OCI-LY3 (cell line): Measurements from ENCODE around the gene EFHC1.

Experiments
- H2AFZ ChIP-seq: fragments of 200-600, 300-600 bp; shearing (Covaris generic); 2 replicates; pipeline ENCODE4 v1.6.0; 2014; ENCODE audit warnings: antibody characterized with exemption, low read depth, low read length
- H3K27ac ChIP-seq: fragments of 200-600, 300-600 bp; sonication (generic); 2 replicates; pipeline ENCODE4 v1.5.1; 2014; ENCODE audit warnings: mild to moderate bottlenecking, low read length, moderate library complexity, mixed read lengths
- H3K27me3 ChIP-seq: fragments of 200-600, 300-600 bp; sonication (generic); 2 replicates; pipeline ENCODE4 v1.6.1; 2014; ENCODE audit warnings: low read depth, low read length, mixed read lengths
- H3K36me3 ChIP-seq: fragments of 200-600, 300-600 bp; sonication (generic); replicated peaks from 2 replicates; pipeline ENCODE3; 2014; ENCODE audit warnings: low read depth, low read length, mixed read lengths
- H3K4me1 ChIP-seq: fragments of 300-600, 200-600 bp; sonication (generic); 2 replicates; pipeline ENCODE4 v1.6.1; 2014; ENCODE audit warnings: low read length, mixed read lengths
- H3K4me2 ChIP-seq: fragments of 200-600, 300-600 bp; sonication (generic); 2 replicates; pipeline ENCODE4 v1.6.1; 2014; ENCODE audit warnings: low read length, mixed read lengths
- H3K4me3 ChIP-seq: fragments of 300-600, 200-600 bp; sonication (generic); 2 replicates; pipeline ENCODE4 v1.5.1; 2014; ENCODE audit warnings: antibody characterized with exemption, mild to moderate bottlenecking, low read length, moderate library complexity
- H3K79me2 ChIP-seq: fragments of 300-600, 200-600 bp; shearing (Covaris generic); 2 replicates; pipeline ENCODE4 v1.6.1; 2014; ENCODE audit warnings: mild to moderate bottlenecking, low read length, mixed read lengths
- H3K9ac ChIP-seq: fragments of 300-600, 200-600 bp; shearing (Covaris generic); 2 replicates; pipeline ENCODE4 v1.6.0; 2014; ENCODE audit warnings: mild to moderate bottlenecking, low read length, moderate library complexity
- H3K9me3 ChIP-seq: fragments of 200-600, 300-600 bp; shearing (Covaris generic); 2 replicates; pipeline ENCODE4 v1.6.1; 2014; ENCODE audit warnings: low read length, mixed read lengths; ENCODE audit not compliant: insufficient read depth
- H4K20me1 ChIP-seq: fragments of 200-600, 300-600 bp; sonication (generic); 2 replicates; pipeline ENCODE4 v1.6.1; 2016; ENCODE audit warnings: low read length, mixed read lengths; ENCODE audit not compliant: insufficient read depth
- CTCF ChIP-seq: fragments of 200-600, 300-600 bp; sonication (generic); IDR thresholded peaks from 2 replicates; pipeline ENCODE4 v1.5.1; 2014; ENCODE audit warnings: antibody characterized with exemption, low read length, low read depth
- EZH2phosphoT487 ChIP-seq: fragments of 200-600 bp; shearing (Covaris generic); IDR thresholded peaks from 2 replicates; pipeline ENCODE4 v1.6.1; 2018; ENCODE audit warnings: antibody characterized with exemption, mixed run types, low read depth

EFHC1 gene

GRCh38 chr6:52474173-52474572 lies 54.0 kb downstream of the EFHC1 start:
- Histone ChIP-seq H3K27ac (no peak overlapping the region), H2AFZ (no peak overlapping the region), H3K79me2 (no peaks in the 10 kb centered on the region), H3K27me3 (no peaks in the 10 kb centered on the region), H3K4me3 (no peak overlapping the region), H3K9me3 (no peaks in the 10 kb centered on the region), H3K4me2 (no peak overlapping the region), H3K36me3 (no peaks in the 10 kb centered on the region), H3K4me1 (no peaks in the 10 kb centered on the region), H3K9ac (no peak overlapping the region), H4K20me1 (no peaks in the 10 kb centered on the region)
- TF ChIP-seq EZH2phosphoT487 (no peak), CTCF (no peak)

- Histone ChIP-seq H3K4me2 (no peak overlapping the region), H2AFZ (no peak overlapping the region), H4K20me1 (no peaks in the 10 kb centered on the region), H3K79me2 (no peaks in the 10 kb centered on the region), H3K36me3 (no peaks in the 10 kb centered on the region), H3K9ac (no peak overlapping the region), H3K27me3 (no peaks in the 10 kb centered on the region), H3K4me3 (no peak overlapping the region), H3K27ac (no peak overlapping the region), H3K4me1 (no peaks in the 10 kb centered on the region), H3K9me3 (no peaks in the 10 kb centered on the region)
- TF ChIP-seq EZH2phosphoT487 (no peak), CTCF (no peak)
Measured at GRCh38 chr6:52475307-52475706, 55.2 kb downstream of the EFHC1 start.

GRCh38 chr6:52482903-52483670 lies 62.9 kb downstream of the EFHC1 start:
- H4K20me1 ChIP-seq: no peaks in the 10 kb centered on the region
- H3K27me3 ChIP-seq: no peaks in the 10 kb centered on the region
- no peak overlapping the region for H3K27ac ChIP-seq
- no peak overlapping the region for H3K4me2 ChIP-seq
- H3K9me3 ChIP-seq: no peaks in the 10 kb centered on the region
- TF ChIP-seq EZH2phosphoT487 (no peak), CTCF (no peak)
- H2AFZ ChIP-seq: no peak overlapping the region
- peaks cover 4% of the 10 kb centered on the region for H3K36me3 ChIP-seq
- no peak overlapping the region for H3K9ac ChIP-seq
- H3K4me1 ChIP-seq: no peaks in the 10 kb centered on the region
- no peak overlapping the region for H3K4me3 ChIP-seq
- H3K79me2 ChIP-seq: no peaks in the 10 kb centered on the region

- H4K20me1 ChIP-seq: no peaks in the 10 kb centered on the region
- H3K27me3 ChIP-seq: no peaks in the 10 kb centered on the region
- H3K27ac ChIP-seq: no peak overlapping the region
- H3K4me1 ChIP-seq: no peaks in the 10 kb centered on the region
- H3K4me2 ChIP-seq: no peak overlapping the region
- H3K9ac ChIP-seq: no peak overlapping the region
- TF ChIP-seq EZH2phosphoT487 (no peak), CTCF (no peak)
- no peaks in the 10 kb centered on the region for H3K9me3 ChIP-seq
- no peaks in the 10 kb centered on the region for H3K79me2 ChIP-seq
- H3K4me3 ChIP-seq: no peak overlapping the region
- H3K36me3 ChIP-seq: peaks cover 4% of the 10 kb centered on the region
- H2AFZ ChIP-seq: no peak overlapping the region
Measured at GRCh38 chr6:52483671-52484003, 63.5 kb downstream of the EFHC1 start.
